ENCODE data around the gene CFAP61. TPM values are rescaled to one million over a fixed set of nuclear protein-coding genes. Genes with fewer than 3 reads are reported as not detected.
"Not testable (repeated sequence)": the region's sequence is repeated elsewhere in the genome, so short reads cannot be mapped to it uniquely, and the experiment has no call there.

Gene CFAP61
- total RNA-seq, 2 donors from 2014 or later: 1.0 to 1.9 TPM

DNA sequence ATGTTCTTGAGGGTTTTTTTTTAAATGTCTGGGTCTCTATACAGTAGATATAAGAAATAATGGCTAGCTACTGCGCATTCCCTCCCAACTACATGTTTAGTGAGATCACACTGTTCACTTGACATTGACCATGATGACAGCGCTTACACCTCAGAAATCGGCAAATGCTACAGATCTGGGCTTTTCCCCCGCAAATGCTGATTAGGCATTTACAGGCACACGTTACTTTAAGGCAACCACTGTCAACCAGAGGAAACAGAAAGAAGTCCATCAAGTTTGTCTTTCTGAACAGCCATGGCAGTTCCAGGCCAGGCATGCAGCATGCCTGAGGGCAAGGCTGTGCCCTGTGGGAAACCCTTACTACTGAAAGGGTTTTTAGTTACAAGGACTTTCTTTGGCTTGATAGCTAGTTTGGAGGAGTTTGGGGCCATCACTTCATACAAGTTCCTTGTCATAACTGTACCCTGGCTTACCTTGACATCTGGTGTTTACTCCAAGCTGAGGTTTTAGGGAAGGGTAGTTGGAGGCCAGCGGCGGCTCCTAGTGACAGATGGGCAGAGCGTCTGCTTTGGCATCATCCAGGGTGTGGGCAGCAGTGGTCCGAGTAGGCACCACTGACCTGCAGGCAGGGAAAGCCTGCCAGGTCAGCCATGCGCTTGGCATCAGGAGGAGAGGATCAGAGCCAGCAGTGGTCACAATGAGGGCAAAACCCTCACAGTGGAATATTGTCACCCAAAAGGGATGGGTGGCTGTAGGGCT, 43.0 kb downstream of the CFAP61 start:
- no peaks in the 10 kb centered on the region for H3K36me3 ChIP-seq
- no peak overlapping the region for H3K4me3 ChIP-seq
- no peak overlapping the region for H3K27ac ChIP-seq
- TF ChIP-seq CTCF (IDR thresholded peaks at IDR 0.05): no peak
- no peaks in the 10 kb centered on the region for H3K9me3 ChIP-seq
- no peaks in the 10 kb centered on the region for H3K4me1 ChIP-seq
- H3K27me3 ChIP-seq: no peaks in the 10 kb centered on the region
- no peak for DNase-seq (ENCODE audit: low spot score)

DNA sequence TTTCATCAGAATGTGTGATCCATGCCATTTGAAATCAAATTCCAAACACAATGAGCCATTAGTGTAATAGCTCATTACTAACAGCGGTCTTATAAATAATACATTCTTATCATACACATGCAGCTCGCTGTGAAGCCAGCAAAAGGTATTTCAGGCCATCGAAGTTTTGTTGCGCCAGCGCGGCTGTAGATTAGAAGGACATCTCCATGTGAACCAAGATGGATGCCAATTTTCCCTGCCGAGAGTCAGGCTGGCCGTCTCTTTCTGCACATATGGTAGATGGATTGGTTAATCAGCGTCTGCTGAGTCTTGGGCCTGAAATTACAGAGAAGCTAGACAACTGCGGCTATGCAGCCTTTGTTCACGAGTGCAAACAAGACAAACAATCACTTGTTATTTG, 44.1 kb downstream of the CFAP61 start:
- Histone ChIP-seq H3K36me3 (no peaks in the 10 kb centered on the region), H3K27ac (no peak overlapping the region)
- DNase-seq (ENCODE audit: low spot score): no peak

DNA sequence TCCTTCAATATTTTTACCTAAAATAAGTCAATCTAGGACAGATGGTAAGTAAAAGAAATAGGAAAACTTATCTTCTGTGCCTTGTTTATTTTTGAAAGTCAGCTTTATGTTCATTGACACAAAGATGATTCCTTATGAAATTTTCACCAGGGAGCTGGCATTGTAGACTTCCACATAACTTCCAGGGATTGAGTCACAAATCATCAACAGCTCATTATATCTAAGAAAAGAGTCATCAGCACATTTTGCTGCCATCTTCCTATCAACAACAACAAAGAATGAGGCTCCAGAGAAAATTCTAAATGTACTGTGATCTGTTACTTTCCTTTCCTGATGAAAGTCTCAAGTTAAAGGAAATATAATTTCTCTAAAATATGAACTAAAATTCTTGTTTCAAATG, 48.5 kb downstream of the CFAP61 start:
- H3K4me3 ChIP-seq: no peak overlapping the region
- no peak overlapping the region for H3K27ac ChIP-seq
- no peaks in the 10 kb centered on the region for H3K27me3 ChIP-seq
- no peaks in the 10 kb centered on the region for H3K9me3 ChIP-seq
- no peak for DNase-seq (ENCODE audit: low spot score)
- H3K36me3 ChIP-seq: no peaks in the 10 kb centered on the region
- H3K4me1 ChIP-seq: no peaks in the 10 kb centered on the region
- TF ChIP-seq CTCF (IDR thresholded peaks at IDR 0.05): no peak

More for the DNA sequence above, 44.1 kb downstream of the CFAP61 start:
- Histone ChIP-seq H3K27me3 (no peaks in the 10 kb centered on the region), H3K4me1 (no peaks in the 10 kb centered on the region), H3K4me3 (no peak overlapping the region), H3K9me3 (no peaks in the 10 kb centered on the region)
- no peak for TF ChIP-seq CTCF (IDR thresholded peaks at IDR 0.05)

DNA sequence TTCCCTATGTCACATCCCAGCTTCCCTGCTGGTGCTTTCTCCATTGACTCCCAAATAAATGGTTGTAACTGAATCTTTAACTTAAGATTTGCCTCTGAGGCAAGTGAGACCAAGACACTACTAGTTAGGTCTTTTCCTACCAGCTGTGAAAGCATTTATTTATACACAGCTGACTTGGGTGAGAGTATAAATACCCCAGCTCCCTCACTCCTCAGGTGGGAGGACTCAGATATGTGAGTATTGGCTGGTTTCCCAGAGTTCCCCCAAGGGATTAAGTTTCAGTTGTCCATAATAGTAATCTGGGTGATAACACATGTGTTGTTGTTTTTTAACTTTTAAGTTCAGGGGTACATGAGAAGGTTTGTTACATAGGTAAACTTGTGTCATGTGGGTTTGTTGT, 49.8 kb downstream of the CFAP61 start:
- no peaks in the 10 kb centered on the region for H3K36me3 ChIP-seq
- no peaks in the 10 kb centered on the region for H3K9me3 ChIP-seq
- H3K4me1 ChIP-seq: no peaks in the 10 kb centered on the region
- no peak overlapping the region for H3K4me3 ChIP-seq
- H3K27ac ChIP-seq: no peak overlapping the region
- TF ChIP-seq CTCF (IDR thresholded peaks at IDR 0.05): no peak
- no peak for DNase-seq (ENCODE audit: low spot score)
- H3K27me3 ChIP-seq: no peaks in the 10 kb centered on the region

DNA sequence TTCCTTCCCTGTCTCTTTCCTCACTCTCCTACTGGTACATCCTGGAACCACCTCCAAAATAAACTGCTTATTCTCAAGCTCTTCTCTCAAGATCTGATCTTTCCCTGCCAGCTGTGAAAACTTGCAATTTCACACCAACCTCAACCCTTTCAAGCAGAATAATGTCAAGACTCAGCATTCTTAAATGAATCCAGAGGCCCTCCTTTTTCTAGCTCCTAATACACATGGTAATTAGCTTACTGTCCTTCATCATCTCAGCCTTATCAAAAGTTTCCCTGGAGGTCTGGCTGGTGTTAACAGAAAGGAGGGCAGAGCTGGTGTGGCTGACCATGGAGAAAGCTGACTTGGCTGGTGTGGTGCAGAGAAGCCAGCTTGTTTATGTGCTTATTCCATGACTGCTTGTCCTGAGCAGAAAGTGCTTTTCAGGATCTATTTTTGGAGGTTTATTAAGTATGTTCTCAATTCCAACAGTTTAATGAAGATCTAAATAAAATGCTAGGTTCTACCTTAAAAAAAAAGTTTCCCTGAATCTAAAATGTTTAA, 50.5 kb downstream of the CFAP61 start:
- Histone ChIP-seq H3K27ac (no peak overlapping the region), H3K4me1 (no peaks in the 10 kb centered on the region), H3K27me3 (no peaks in the 10 kb centered on the region), H3K4me3 (no peak overlapping the region), H3K36me3 (no peaks in the 10 kb centered on the region), H3K9me3 (no peaks in the 10 kb centered on the region)
- no peak for TF ChIP-seq CTCF (IDR thresholded peaks at IDR 0.05)
- no peak for DNase-seq (ENCODE audit: low spot score)

DNA sequence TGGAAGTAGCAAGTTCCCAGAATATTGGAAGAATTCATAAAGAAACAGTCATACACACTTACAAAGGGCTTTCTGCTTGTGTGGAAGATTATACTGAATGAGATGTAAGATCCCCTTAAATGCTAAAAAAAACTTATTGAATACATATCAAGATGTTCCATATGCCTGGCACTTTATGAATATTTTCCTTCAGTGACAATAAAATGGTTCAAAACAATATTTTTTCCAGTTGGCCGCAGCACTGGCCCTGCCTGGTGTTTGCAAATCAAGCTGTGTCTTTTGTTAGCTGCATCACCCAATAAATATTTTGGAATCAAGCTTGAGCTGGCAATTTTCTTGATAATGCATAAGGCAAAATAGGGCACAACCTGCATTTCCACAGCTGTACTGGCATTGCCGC, 51.2 kb downstream of the CFAP61 start:
- Histone ChIP-seq H3K9me3 (no peaks in the 10 kb centered on the region), H3K27me3 (no peaks in the 10 kb centered on the region), H3K4me1 (no peaks in the 10 kb centered on the region), H3K4me3 (no peak overlapping the region), H3K36me3 (no peaks in the 10 kb centered on the region), H3K27ac (no peak overlapping the region)
- TF ChIP-seq CTCF (IDR thresholded peaks at IDR 0.05): no peak
- no peak for DNase-seq (ENCODE audit: low spot score)

GRCh38 chr20:20123187-20123586, 70.9 kb downstream of the CFAP61 start:
- H3K9me3 ChIP-seq: peaks cover 0 to 11% of the 10 kb centered on the region in 2 donors
- not testable (repeated sequence) for H3K4me3 ChIP-seq; H3K36me3 ChIP-seq; DNase-seq (ENCODE audit: low spot score); H3K4me1 ChIP-seq; H3K27ac ChIP-seq; H3K27me3 ChIP-seq
